DMS79 treated with DMSO at 0.1 percent for 48 hours (cell line): Measurements from ENCODE around the gene DCTN3.

Experiments
- DNase-seq: peaks from one replicate; lab custom pipeline; 2025; lab: John Stamatoyannopoulos, UW

DCTN3 gene

GRCh38 chr9:34623374-34624235 lies 3.3 kb upstream of the DCTN3 start:
- no peak for DNase-seq

GRCh38 chr9:34615132-34615531 lies 5.2 kb downstream of the DCTN3 start:
- DNase-seq: no peak

- DNase-seq: peak; percentile 75
Observed at GRCh38 chr9:34612788-34613390, 7.4 kb downstream of the DCTN3 start.

- peak; percentile 69 for DNase-seq
Observed at GRCh38 chr9:34611811-34612787, 8.2 kb downstream of the DCTN3 start, which contains the start of gene RPP25L. Gene RPP25L, minus strand, starts transcription at chr9:34612097. Its CDS starts 801 bp downstream, at chr9:34611296.

- no peak for DNase-seq
Observed at GRCh38 chr9:34611251-34611810, 9.0 kb downstream of the DCTN3 start.

- DNase-seq: no peak
Observed at GRCh38 chr9:34610434-34611206, 9.7 kb downstream of the DCTN3 start.

GRCh38 chr9:34607331-34607730 lies 13.0 kb downstream of the DCTN3 start:
- no peak for DNase-seq

GRCh38 chr9:34606905-34607304 lies 13.4 kb downstream of the DCTN3 start:
- no peak for DNase-seq

- no peak for DNase-seq
Observed at GRCh38 chr9:34606190-34606589, 14.1 kb downstream of the DCTN3 start.

- DNase-seq: peak; percentile 70
Observed at GRCh38 chr9:34603610-34604231, 16.6 kb downstream of the DCTN3 start.

GRCh38 chr9:34601937-34602573 lies 18.2 kb downstream of the DCTN3 start:
- DNase-seq: no peak

GRCh38 chr9:34600908-34601307 lies 19.4 kb downstream of the DCTN3 start:
- DNase-seq: no peak

GRCh38 chr9:34599546-34599945 lies 20.7 kb downstream of the DCTN3 start:
- DNase-seq: no peak

- no peak for DNase-seq
Observed at GRCh38 chr9:34594177-34594576, 26.1 kb downstream of the DCTN3 start.

- DNase-seq: peak; percentile 17
Observed at GRCh38 chr9:34592895-34593601, 27.2 kb downstream of the DCTN3 start.

GRCh38 chr9:34591917-34592866 lies 28.1 kb downstream of the DCTN3 start:
- no peak for DNase-seq

- peak; percentile 52 for DNase-seq
Observed at GRCh38 chr9:34591248-34591916, 28.9 kb downstream of the DCTN3 start.
